Ishikawa (cell line): ENCODE data around the gene BUD23.

Experiments used
- CEBPB ChIP-seq: IDR thresholded peaks from 2 replicates; pipeline ENCODE4 v1.6.1; 2012
- CREB1 ChIP-seq: IDR thresholded peaks from 2 replicates; pipeline ENCODE4 v1.6.1; 2012; ENCODE audit warnings: low read depth
- EP300 ChIP-seq: IDR thresholded peaks from 2 replicates; pipeline ENCODE4 v1.6.1; 2012; ENCODE audit warnings: borderline replicate concordance
- MAX ChIP-seq: IDR thresholded peaks from 2 replicates; pipeline ENCODE4 v1.6.1; 2012
- NFIC ChIP-seq: IDR thresholded peaks from 2 replicates; pipeline ENCODE4 v1.6.1; 2012
- RAD21 ChIP-seq: IDR thresholded peaks from 2 replicates; pipeline ENCODE4 v1.6.1; 2012; ENCODE audit warnings: low read depth
- TAF1 ChIP-seq: IDR thresholded peaks from 2 replicates; pipeline ENCODE4 v1.6.1; 2012; ENCODE audit warnings: low read depth, mild to moderate bottlenecking
- USF1 ChIP-seq: IDR thresholded peaks from 2 replicates; pipeline ENCODE4 v1.6.1; 2012
- YY1 ChIP-seq: IDR thresholded peaks from 2 replicates; pipeline ENCODE4 v1.6.1; 2012; ENCODE audit warnings: low read depth
- ZBTB7A ChIP-seq: IDR thresholded peaks from 2 replicates; pipeline ENCODE4 v1.6.1; 2012; ENCODE audit warnings: low read depth

- no peak for TF ChIP-seq RAD21
- TF ChIP-seq EP300: no peak
- no peak for TF ChIP-seq CREB1
- no peak for TF ChIP-seq ZBTB7A
- TF ChIP-seq MAX: no peak
- no peak for TF ChIP-seq YY1
- TF ChIP-seq CEBPB: no peak
- no peak for TF ChIP-seq USF1
- no peak for TF ChIP-seq NFIC
- no peak for TF ChIP-seq TAF1
Measured at GRCh38 chr7:73680501-73680900, 2.9 kb upstream of the BUD23 start.
